K562 (cell line): ENCODE data around the gene HACD1. TPM values are rescaled to one million over a fixed set of nuclear protein-coding genes. Genes with fewer than 3 reads are reported as not detected.

Source experiments
- ETV5 ChIP-seq: sonication (generic); formaldehyde crosslinking; IDR thresholded peaks from 2 replicates; pipeline ENCODE4 v1.4.0; 2020; ENCODE audit warnings: low read depth, mild to moderate bottlenecking, missing genetic modification reagents
- GATAD2A ChIP-seq: fragments of 450-650 bp; IDR thresholded peaks from 2 replicates; pipeline ENCODE4 v1.6.1; 2017
- RBM22 ChIP-seq: fragments of 200-400 bp; formaldehyde crosslinking; IDR thresholded peaks from 2 replicates; pipeline ENCODE4 v1.6.1; 2018; ENCODE audit warnings: low read length, low read depth; ENCODE audit not compliant: poor library complexity, severe bottlenecking
- SAP30 ChIP-seq: fragments of 200-600 bp; sonication (generic); IDR thresholded peaks from 2 replicates; pipeline ENCODE4 v1.6.1; 2012; ENCODE audit warnings: borderline replicate concordance, low read depth, mild to moderate bottlenecking, moderate library complexity, low read length, control low read depth, inconsistent platforms; ENCODE audit not compliant: insufficient read depth, poor library complexity, severe bottlenecking
- SLC30A9 ChIP-seq: fragments of 250-450 bp; sonication (Bioruptor Pico); IDR thresholded peaks from 2 replicates; pipeline ENCODE4 v1.8.0; 2022; ENCODE audit warnings: mild to moderate bottlenecking, moderate library complexity
- SRSF9 ChIP-seq: fragments of 200-400 bp; formaldehyde crosslinking; IDR thresholded peaks from 2 replicates; pipeline ENCODE4 v1.6.1; 2017; ENCODE audit warnings: low read depth, low read length, borderline replicate concordance
- STAT5A ChIP-seq: IDR thresholded peaks from 2 replicates; pipeline ENCODE4 v1.6.1; 2012; ENCODE audit warnings: low read length, inconsistent platforms, borderline replicate concordance
- ZNF561 ChIP-seq: fragments of 450-650 bp; formaldehyde crosslinking; conservative IDR thresholded peaks from 2 replicates; pipeline ENCODE4 v1.4.0; 2020; ENCODE audit warnings: mild to moderate bottlenecking, moderate library complexity
- polyA plus RNA-seq, 8 experiments: library from polyadenylated mRNA; depleted of rRNA in 4 of 8; stranded (reverse) in 5 of 8; unstranded in 3 of 8; fragments of >200 nt; fragmentation: Nextera tagmentation in 2 of 8; fragmentation: Illumina TruSeq in 1 of 8; extraction: Ambion mirVana in 2 of 8; extraction: Trizol in 1 of 8; gene quantifications; 2 replicates each; pipeline versions ENCODE4 v1.2.1 to v1.2.3, GENCODE V29; 2011 to 2014; ENCODE audit warnings: inconsistent platforms in 1 of 8, missing spikeins in 1 of 8
- total RNA-seq, 7 experiments: library from RNA; depleted of rRNA in 6 of 7; stranded (reverse); fragments of >200 nt in 6 of 7; fragmentation: Illumina TruSeq in 2 of 7; extraction: Trizol in 2 of 7; gene quantifications; 2 replicates each; pipeline versions ENCODE4 v1.2.1 to v1.2.3, GENCODE V29; 2011 to 2021; ENCODE audit warnings: low replicate concordance in 1 of 7
- TF ChIP-seq, protein P1 (sequence below): fragments of 450-650 bp; IDR thresholded peaks from 2 replicates; pipeline ENCODE4 v1.7.0; 2016; ENCODE audit warnings: borderline replicate concordance
- TF ChIP-seq, protein P2 (sequence below): fragments of 450-650 bp; formaldehyde crosslinking; IDR thresholded peaks from 2 replicates; pipeline ENCODE4 v1.4.0; 2022; ENCODE audit warnings: missing genetic modification characterization
- TF ChIP-seq, protein P3 (sequence below): fragments of 150-350 bp; IDR thresholded peaks from 2 replicates; pipeline ENCODE4 v1.6.1; 2014; ENCODE audit warnings: low read depth, mild to moderate bottlenecking, low read length, borderline replicate concordance
- TF ChIP-seq, protein P4 (sequence below): sonication (generic); formaldehyde crosslinking; IDR thresholded peaks from 2 replicates; pipeline ENCODE4 v1.8.1; 2023; ENCODE audit warnings: missing genetic modification reagents, mild to moderate bottlenecking, borderline replicate concordance
- TF ChIP-seq, protein P5 (sequence below): sonication (generic); formaldehyde crosslinking; IDR thresholded peaks from 2 replicates; pipeline ENCODE4 v1.8.0; 2022; ENCODE audit warnings: mild to moderate bottlenecking, low read depth, missing genetic modification reagents

HACD1 gene
- total and polyA plus RNA-seq, 9 of the 15 experiments (the other 6 are each of a cell fraction or from before 2014, with no cell fraction given): 0.99 to 4.5 (median 2.4) TPM

DNA sequence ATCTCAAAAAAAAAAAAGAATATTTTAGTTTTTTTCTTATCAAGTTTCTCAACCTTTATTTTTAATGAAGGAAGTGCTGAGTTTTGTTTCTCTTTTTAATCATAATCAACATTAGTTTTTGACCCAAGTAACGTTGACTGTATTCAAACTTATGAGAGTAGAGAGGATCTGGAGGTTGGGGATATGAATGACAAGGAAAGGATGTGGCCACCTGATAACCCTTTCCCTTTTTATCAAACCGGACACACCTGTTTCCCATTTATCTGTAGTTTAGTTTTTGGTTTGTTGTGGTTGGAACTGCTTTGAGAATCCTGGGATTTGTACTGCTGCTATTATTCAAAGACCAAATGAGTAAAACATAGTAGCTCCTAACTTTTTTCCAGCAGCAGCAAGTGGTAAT lies 38.6 kb downstream of the HACD1 start (continued):
- TF ChIP-seq STAT5A (peak; percentile 71), RBM22 (no peak), GATAD2A (no peak), SAP30 (no peak), ZNF561 (CRISPR knock-in tag) (no peak), SLC30A9 (no peak), ETV5 (peak; percentile 65; the same call in 1 of the 2 replicates), SRSF9 (no peak)
- TF ChIP-seq, protein P1, sequence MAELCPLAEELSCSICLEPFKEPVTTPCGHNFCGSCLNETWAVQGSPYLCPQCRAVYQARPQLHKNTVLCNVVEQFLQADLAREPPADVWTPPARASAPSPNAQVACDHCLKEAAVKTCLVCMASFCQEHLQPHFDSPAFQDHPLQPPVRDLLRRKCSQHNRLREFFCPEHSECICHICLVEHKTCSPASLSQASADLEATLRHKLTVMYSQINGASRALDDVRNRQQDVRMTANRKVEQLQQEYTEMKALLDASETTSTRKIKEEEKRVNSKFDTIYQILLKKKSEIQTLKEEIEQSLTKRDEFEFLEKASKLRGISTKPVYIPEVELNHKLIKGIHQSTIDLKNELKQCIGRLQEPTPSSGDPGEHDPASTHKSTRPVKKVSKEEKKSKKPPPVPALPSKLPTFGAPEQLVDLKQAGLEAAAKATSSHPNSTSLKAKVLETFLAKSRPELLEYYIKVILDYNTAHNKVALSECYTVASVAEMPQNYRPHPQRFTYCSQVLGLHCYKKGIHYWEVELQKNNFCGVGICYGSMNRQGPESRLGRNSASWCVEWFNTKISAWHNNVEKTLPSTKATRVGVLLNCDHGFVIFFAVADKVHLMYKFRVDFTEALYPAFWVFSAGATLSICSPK: no peak
- TF ChIP-seq, protein P2, sequence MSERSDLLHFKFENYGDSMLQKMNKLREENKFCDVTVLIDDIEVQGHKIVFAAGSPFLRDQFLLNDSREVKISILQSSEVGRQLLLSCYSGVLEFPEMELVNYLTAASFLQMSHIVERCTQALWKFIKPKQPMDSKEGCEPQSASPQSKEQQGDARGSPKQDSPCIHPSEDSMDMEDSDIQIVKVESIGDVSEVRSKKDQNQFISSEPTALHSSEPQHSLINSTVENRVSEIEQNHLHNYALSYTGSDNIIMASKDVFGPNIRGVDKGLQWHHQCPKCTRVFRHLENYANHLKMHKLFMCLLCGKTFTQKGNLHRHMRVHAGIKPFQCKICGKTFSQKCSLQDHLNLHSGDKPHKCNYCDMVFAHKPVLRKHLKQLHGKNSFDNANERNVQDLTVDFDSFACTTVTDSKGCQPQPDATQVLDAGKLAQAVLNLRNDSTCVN (CRISPR knock-in tag): no peak
- TF ChIP-seq, protein P3, sequence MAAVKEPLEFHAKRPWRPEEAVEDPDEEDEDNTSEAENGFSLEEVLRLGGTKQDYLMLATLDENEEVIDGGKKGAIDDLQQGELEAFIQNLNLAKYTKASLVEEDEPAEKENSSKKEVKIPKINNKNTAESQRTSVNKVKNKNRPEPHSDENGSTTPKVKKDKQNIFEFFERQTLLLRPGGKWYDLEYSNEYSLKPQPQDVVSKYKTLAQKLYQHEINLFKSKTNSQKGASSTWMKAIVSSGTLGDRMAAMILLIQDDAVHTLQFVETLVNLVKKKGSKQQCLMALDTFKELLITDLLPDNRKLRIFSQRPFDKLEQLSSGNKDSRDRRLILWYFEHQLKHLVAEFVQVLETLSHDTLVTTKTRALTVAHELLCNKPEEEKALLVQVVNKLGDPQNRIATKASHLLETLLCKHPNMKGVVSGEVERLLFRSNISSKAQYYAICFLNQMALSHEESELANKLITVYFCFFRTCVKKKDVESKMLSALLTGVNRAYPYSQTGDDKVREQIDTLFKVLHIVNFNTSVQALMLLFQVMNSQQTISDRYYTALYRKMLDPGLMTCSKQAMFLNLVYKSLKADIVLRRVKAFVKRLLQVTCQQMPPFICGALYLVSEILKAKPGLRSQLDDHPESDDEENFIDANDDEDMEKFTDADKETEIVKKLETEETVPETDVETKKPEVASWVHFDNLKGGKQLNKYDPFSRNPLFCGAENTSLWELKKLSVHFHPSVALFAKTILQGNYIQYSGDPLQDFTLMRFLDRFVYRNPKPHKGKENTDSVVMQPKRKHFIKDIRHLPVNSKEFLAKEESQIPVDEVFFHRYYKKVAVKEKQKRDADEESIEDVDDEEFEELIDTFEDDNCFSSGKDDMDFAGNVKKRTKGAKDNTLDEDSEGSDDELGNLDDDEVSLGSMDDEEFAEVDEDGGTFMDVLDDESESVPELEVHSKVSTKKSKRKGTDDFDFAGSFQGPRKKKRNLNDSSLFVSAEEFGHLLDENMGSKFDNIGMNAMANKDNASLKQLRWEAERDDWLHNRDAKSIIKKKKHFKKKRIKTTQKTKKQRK: no peak
- TF ChIP-seq, protein P4, sequence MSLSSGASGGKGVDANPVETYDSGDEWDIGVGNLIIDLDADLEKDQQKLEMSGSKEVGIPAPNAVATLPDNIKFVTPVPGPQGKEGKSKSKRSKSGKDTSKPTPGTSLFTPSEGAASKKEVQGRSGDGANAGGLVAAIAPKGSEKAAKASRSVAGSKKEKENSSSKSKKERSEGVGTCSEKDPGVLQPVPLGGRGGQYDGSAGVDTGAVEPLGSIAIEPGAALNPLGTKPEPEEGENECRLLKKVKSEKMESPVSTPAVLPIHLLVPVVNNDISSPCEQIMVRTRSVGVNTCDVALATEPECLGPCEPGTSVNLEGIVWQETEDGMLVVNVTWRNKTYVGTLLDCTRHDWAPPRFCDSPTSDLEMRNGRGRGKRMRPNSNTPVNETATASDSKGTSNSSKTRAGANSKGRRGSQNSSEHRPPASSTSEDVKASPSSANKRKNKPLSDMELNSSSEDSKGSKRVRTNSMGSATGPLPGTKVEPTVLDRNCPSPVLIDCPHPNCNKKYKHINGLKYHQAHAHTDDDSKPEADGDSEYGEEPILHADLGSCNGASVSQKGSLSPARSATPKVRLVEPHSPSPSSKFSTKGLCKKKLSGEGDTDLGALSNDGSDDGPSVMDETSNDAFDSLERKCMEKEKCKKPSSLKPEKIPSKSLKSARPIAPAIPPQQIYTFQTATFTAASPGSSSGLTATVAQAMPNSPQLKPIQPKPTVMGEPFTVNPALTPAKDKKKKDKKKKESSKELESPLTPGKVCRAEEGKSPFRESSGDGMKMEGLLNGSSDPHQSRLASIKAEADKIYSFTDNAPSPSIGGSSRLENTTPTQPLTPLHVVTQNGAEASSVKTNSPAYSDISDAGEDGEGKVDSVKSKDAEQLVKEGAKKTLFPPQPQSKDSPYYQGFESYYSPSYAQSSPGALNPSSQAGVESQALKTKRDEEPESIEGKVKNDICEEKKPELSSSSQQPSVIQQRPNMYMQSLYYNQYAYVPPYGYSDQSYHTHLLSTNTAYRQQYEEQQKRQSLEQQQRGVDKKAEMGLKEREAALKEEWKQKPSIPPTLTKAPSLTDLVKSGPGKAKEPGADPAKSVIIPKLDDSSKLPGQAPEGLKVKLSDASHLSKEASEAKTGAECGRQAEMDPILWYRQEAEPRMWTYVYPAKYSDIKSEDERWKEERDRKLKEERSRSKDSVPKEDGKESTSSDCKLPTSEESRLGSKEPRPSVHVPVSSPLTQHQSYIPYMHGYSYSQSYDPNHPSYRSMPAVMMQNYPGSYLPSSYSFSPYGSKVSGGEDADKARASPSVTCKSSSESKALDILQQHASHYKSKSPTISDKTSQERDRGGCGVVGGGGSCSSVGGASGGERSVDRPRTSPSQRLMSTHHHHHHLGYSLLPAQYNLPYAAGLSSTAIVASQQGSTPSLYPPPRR (CRISPR knock-in tag): no peak
- TF ChIP-seq, protein P5, sequence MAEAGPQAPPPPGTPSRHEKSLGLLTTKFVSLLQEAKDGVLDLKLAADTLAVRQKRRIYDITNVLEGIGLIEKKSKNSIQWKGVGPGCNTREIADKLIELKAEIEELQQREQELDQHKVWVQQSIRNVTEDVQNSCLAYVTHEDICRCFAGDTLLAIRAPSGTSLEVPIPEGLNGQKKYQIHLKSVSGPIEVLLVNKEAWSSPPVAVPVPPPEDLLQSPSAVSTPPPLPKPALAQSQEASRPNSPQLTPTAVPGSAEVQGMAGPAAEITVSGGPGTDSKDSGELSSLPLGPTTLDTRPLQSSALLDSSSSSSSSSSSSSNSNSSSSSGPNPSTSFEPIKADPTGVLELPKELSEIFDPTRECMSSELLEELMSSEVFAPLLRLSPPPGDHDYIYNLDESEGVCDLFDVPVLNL (CRISPR knock-in tag): no peak
